Suprapubic skin (tissue), 3 donors: ENCODE data around the gene TRMO.

ENCODE experiments used
- CTCF ChIP-seq, 2 donors: fragments of 200-600 bp in 1 of 2; fragments of 450-650 bp in 1 of 2; sonication (generic) in 1 of 2; IDR thresholded peaks; one replicate each; pipeline ENCODE4 v1.5.1; 2016 to 2019; ENCODE audit warnings: antibody characterized with exemption in 2 of 2, mild to moderate bottlenecking in 1 of 2, moderate library complexity in 1 of 2
- POLR2A ChIP-seq, 2 donors: fragments of 450-650 bp; IDR thresholded peaks; one replicate each; pipeline ENCODE4 v1.6.1; 2017; ENCODE audit warnings: antibody characterized with exemption in 2 of 2, mild to moderate bottlenecking in 2 of 2, moderate library complexity in 2 of 2

GRCh38 chr9:97855486-97855875, 66.8 kb downstream of the TRMO start:
- TF ChIP-seq POLR2A (IDR thresholded peaks at IDR 0.05) (no peak), CTCF (IDR thresholded peaks at IDR 0.05) (no peak)
